ENCODE data around the gene PAX2. TPM values are rescaled to one million over a fixed set of nuclear protein-coding genes. Genes with fewer than 3 reads are reported as not detected.
"Not testable (repeated sequence)": the region's sequence is repeated elsewhere in the genome, so short reads cannot be mapped to it uniquely, and the experiment has no call there.

Gene PAX2
- total RNA-seq (not detected in 2 replicates), polyA plus RNA-seq (not detected in 2 replicates)

GRCh38 chr10:100744987-100745881, at the start of gene PAX2:
Gene PAX2, plus strand, starts transcription at chr10:100745582. Its CDS starts 679 bp downstream, at chr10:100746261.
- H3K27me3 ChIP-seq, result peaks cover 100% of the 10 kb centered on the region
- no peak for DNase-seq (ENCODE audit: low spot score)
- no peak within 1 kb of the TSS for H3K27ac ChIP-seq
- H3K79me2 ChIP-seq, result no peaks in the 10 kb centered on the region
- peak within 1 kb of the TSS; percentile 26 for H2AFZ ChIP-seq
- H4K20me1 ChIP-seq (ENCODE audit: insufficient read depth, poor library complexity, severe bottlenecking), result no peaks in the 10 kb centered on the region
- TF ChIP-seq EZH2 (IDR thresholded peaks at IDR 0.05; ENCODE audit: borderline replicate concordance) (no peak), EZH2phosphoT487 (IDR thresholded peaks at IDR 0.05; ENCODE audit: low read depth, severe bottlenecking, unreplicated experiment) (peak; percentile 8)
- peaks cover 31% of the 10 kb centered on the region for H3K4me1 ChIP-seq (ENCODE audit: insufficient read depth)
- H3K9me2 ChIP-seq (replicated peaks; ENCODE audit: insufficient read depth), result no peaks in the 10 kb centered on the region
- peak within 1 kb of the TSS; percentile 77 for H3K4me2 ChIP-seq
- H3K9me3 ChIP-seq (ENCODE audit: low read depth), result no peaks in the 10 kb centered on the region
- H3K4me3 ChIP-seq, result no peak within 1 kb of the TSS
- H3K36me3 ChIP-seq (replicated peaks; ENCODE audit: insufficient read depth, low read depth), result no peaks in the 10 kb centered on the region
- 2% methylated on average over 24 of the region's 75 CpGs for WGBS (ENCODE audit: low lambda C conversion rate, missing lambda C conversion rate)

DNA sequence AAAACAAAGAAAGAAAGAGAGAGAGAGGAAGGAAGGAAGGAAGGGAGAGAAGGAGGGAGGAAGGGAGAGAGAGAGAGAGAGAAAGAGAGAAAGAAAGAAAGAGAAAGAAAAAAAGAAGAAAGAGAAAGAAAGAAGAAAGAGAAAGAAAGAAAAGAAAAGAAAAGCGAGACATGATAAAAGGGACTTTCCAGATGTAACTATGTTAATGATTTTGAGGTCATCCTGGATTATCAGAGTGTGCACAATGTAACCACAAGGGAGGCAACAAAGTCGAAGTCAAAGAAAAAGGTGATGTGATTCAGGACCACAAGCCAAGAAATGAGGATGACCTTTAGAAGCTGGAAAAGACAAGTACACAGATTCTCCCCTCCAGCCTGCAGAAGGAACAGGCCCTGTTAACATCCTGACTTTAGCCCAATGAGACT, 48.9 kb upstream of the PAX2 start:
- Histone ChIP-seq H3K27me3 (peaks cover 50% of the 10 kb centered on the region), H3K9me2 (replicated peaks; ENCODE audit: insufficient read depth) (no peaks in the 10 kb centered on the region), H3K4me1 (ENCODE audit: insufficient read depth) (no peaks in the 10 kb centered on the region), H3K4me2 (no peak overlapping the region), H3K27ac (no peak overlapping the region), H3K4me3 (no peak overlapping the region), H3K36me3 (replicated peaks; ENCODE audit: insufficient read depth, low read depth) (no peaks in the 10 kb centered on the region), H2AFZ (no peak overlapping the region), H3K79me2 (no peaks in the 10 kb centered on the region), H3K9me3 (ENCODE audit: low read depth) (no peaks in the 10 kb centered on the region), H4K20me1 (ENCODE audit: insufficient read depth, poor library complexity, severe bottlenecking) (no peaks in the 10 kb centered on the region)
- DNase-seq (ENCODE audit: low spot score), result no peak
- TF ChIP-seq EZH2 (IDR thresholded peaks at IDR 0.05; ENCODE audit: borderline replicate concordance) (no peak), EZH2phosphoT487 (IDR thresholded peaks at IDR 0.05; ENCODE audit: low read depth, severe bottlenecking, unreplicated experiment) (no peak)
- TF ChIP-seq, protein P1, sequence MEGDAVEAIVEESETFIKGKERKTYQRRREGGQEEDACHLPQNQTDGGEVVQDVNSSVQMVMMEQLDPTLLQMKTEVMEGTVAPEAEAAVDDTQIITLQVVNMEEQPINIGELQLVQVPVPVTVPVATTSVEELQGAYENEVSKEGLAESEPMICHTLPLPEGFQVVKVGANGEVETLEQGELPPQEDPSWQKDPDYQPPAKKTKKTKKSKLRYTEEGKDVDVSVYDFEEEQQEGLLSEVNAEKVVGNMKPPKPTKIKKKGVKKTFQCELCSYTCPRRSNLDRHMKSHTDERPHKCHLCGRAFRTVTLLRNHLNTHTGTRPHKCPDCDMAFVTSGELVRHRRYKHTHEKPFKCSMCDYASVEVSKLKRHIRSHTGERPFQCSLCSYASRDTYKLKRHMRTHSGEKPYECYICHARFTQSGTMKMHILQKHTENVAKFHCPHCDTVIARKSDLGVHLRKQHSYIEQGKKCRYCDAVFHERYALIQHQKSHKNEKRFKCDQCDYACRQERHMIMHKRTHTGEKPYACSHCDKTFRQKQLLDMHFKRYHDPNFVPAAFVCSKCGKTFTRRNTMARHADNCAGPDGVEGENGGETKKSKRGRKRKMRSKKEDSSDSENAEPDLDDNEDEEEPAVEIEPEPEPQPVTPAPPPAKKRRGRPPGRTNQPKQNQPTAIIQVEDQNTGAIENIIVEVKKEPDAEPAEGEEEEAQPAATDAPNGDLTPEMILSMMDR (IDR thresholded peaks at IDR 0.05; ENCODE audit: poor library complexity), result no peak
- 73% methylated on average over 2 of the region's 2 CpGs for WGBS (ENCODE audit: low lambda C conversion rate, missing lambda C conversion rate)

DNA sequence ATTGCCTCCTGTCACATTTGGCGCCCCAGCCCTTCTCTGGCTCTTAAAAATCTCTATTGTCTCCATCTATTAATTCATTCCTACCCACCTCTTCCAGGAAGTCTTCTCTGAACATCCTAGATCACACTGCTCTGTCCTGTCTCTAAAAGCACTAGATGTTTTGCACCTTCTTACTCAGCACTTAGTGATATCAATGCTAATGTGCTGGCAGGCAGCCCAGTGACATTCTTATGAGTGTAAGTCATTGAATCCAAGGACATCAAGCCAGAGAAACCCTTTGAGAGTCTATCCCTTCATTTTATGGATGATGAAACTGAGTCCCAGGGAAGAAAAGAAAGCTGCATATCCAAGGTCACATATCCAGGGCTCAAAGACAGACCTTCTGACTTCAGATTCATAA, 48.3 kb upstream of the PAX2 start:
- Histone ChIP-seq H3K27me3 (peaks cover 45% of the 10 kb centered on the region), H3K36me3 (replicated peaks; ENCODE audit: insufficient read depth, low read depth) (no peaks in the 10 kb centered on the region), H3K4me3 (no peak overlapping the region), H4K20me1 (ENCODE audit: insufficient read depth, poor library complexity, severe bottlenecking) (no peaks in the 10 kb centered on the region), H3K9me3 (ENCODE audit: low read depth) (no peaks in the 10 kb centered on the region), H3K27ac (no peak overlapping the region), H3K4me2 (no peak overlapping the region), H3K79me2 (no peaks in the 10 kb centered on the region), H3K9me2 (replicated peaks; ENCODE audit: insufficient read depth) (no peaks in the 10 kb centered on the region), H3K4me1 (ENCODE audit: insufficient read depth) (no peaks in the 10 kb centered on the region), H2AFZ (no peak overlapping the region)
- 80% methylated on average over 1 of the region's 1 CpG for WGBS (ENCODE audit: low lambda C conversion rate, missing lambda C conversion rate)
- TF ChIP-seq EZH2 (IDR thresholded peaks at IDR 0.05; ENCODE audit: borderline replicate concordance) (no peak), EZH2phosphoT487 (IDR thresholded peaks at IDR 0.05; ENCODE audit: low read depth, severe bottlenecking, unreplicated experiment) (no peak)
- TF ChIP-seq, protein P1 (IDR thresholded peaks at IDR 0.05; ENCODE audit: poor library complexity), result no peak
- DNase-seq (ENCODE audit: low spot score), result peak; percentile 41

GRCh38 chr10:100697631-100698030, 47.8 kb upstream of the PAX2 start:
- WGBS (ENCODE audit: low lambda C conversion rate, missing lambda C conversion rate), result 71% methylated on average over 4 of the region's 4 CpGs
- Histone ChIP-seq H3K27me3 (peaks cover 45% of the 10 kb centered on the region), H3K4me2 (no peak overlapping the region), H2AFZ (no peak overlapping the region), H3K27ac (no peak overlapping the region), H3K4me1 (ENCODE audit: insufficient read depth) (no peaks in the 10 kb centered on the region), H3K9me2 (replicated peaks; ENCODE audit: insufficient read depth) (no peaks in the 10 kb centered on the region), H3K36me3 (replicated peaks; ENCODE audit: insufficient read depth, low read depth) (no peaks in the 10 kb centered on the region), H3K79me2 (no peaks in the 10 kb centered on the region), H3K9me3 (ENCODE audit: low read depth) (no peaks in the 10 kb centered on the region), H4K20me1 (ENCODE audit: insufficient read depth, poor library complexity, severe bottlenecking) (no peaks in the 10 kb centered on the region), H3K4me3 (no peak overlapping the region)
- TF ChIP-seq, protein P1 (IDR thresholded peaks at IDR 0.05; ENCODE audit: poor library complexity), result no peak
- TF ChIP-seq EZH2phosphoT487 (IDR thresholded peaks at IDR 0.05; ENCODE audit: low read depth, severe bottlenecking, unreplicated experiment) (no peak), EZH2 (IDR thresholded peaks at IDR 0.05; ENCODE audit: borderline replicate concordance) (no peak)
- no peak for DNase-seq (ENCODE audit: low spot score)

- not testable (repeated sequence) for H3K27ac ChIP-seq; H3K79me2 ChIP-seq; H3K36me3 ChIP-seq (replicated peaks; ENCODE audit: insufficient read depth, low read depth); H3K9me2 ChIP-seq (replicated peaks; ENCODE audit: insufficient read depth); H3K9me3 ChIP-seq (ENCODE audit: low read depth); H3K4me1 ChIP-seq (ENCODE audit: insufficient read depth); H2AFZ ChIP-seq; H3K4me2 ChIP-seq; H3K4me3 ChIP-seq; H4K20me1 ChIP-seq (ENCODE audit: insufficient read depth, poor library complexity, severe bottlenecking); DNase-seq (ENCODE audit: low spot score)
- 100% methylated on average over 1 of the region's 2 CpGs for whole genome bisulfite sequencing (ENCODE audit: low lambda C conversion rate, missing lambda C conversion rate)
- peaks cover 47% of the 10 kb centered on the region for H3K27me3 ChIP-seq
Measured at GRCh38 chr10:100701704-100702103, 43.7 kb upstream of the PAX2 start.

Data from hepatocyte (in vitro differentiated cells).